KMS-11 (cell line): Measurements from ENCODE around the gene PGGHG.
"Not testable (repeated sequence)": the region's sequence is repeated elsewhere in the genome, so short reads cannot be mapped to it uniquely, and the experiment has no call there.

Experiments used
- H2AFZ ChIP-seq: fragments of 200-600 bp; sonication (generic); 2 replicates; pipeline ENCODE4 v1.6.1; 2016; ENCODE audit warnings: antibody characterized with exemption, mixed run types, low read depth
- H3K27ac ChIP-seq: fragments of 200-600 bp; sonication (generic); 2 replicates; pipeline ENCODE4 v1.6.1; 2016; ENCODE audit warnings: mild to moderate bottlenecking, mixed run types
- H3K27me3 ChIP-seq: fragments of 200-600 bp; sonication (generic); 2 replicates; pipeline ENCODE4 v1.6.1; 2017; ENCODE audit warnings: mild to moderate bottlenecking, low read depth, mixed run types, moderate library complexity; ENCODE audit not compliant: insufficient read depth
- H3K36me3 ChIP-seq: fragments of 200-600 bp; sonication (generic); 2 replicates; pipeline ENCODE4 v1.6.1; 2017; ENCODE audit warnings: mild to moderate bottlenecking, mixed run types; ENCODE audit not compliant: insufficient read depth
- H3K4me1 ChIP-seq: fragments of 200-600 bp; sonication (generic); 2 replicates; pipeline ENCODE4 v1.6.1; 2016; ENCODE audit warnings: mild to moderate bottlenecking, low read depth, mixed run types; ENCODE audit not compliant: poor library complexity, severe bottlenecking
- H3K4me2 ChIP-seq: fragments of 200-600 bp; sonication (generic); 2 replicates; pipeline ENCODE4 v1.7.0; 2016; ENCODE audit warnings: mild to moderate bottlenecking, mixed run types
- H3K4me3 ChIP-seq: fragments of 200-600 bp; sonication (generic); IDR thresholded peaks from 2 replicates; pipeline ENCODE4 v1.6.1; 2017; ENCODE audit warnings: low read depth, low read length, mixed read lengths; ENCODE audit not compliant: insufficient read depth
- H3K79me2 ChIP-seq: fragments of 200-600 bp; sonication (generic); 2 replicates; pipeline ENCODE4 v1.6.1; 2016; ENCODE audit warnings: low read depth, mixed run types; ENCODE audit not compliant: insufficient read depth
- H3K9ac ChIP-seq: fragments of 200-600 bp; sonication (generic); 2 replicates; pipeline ENCODE4 v1.6.1; 2016; ENCODE audit warnings: mild to moderate bottlenecking, mixed run types
- H4K20me1 ChIP-seq: fragments of 200-600 bp; sonication (generic); 2 replicates; pipeline ENCODE4 v1.6.1; 2016; ENCODE audit warnings: mild to moderate bottlenecking, mixed run types; ENCODE audit not compliant: insufficient read depth
- CTCF ChIP-seq: fragments of 200-600 bp; sonication (generic); conservative IDR thresholded peaks from 2 replicates; pipeline ENCODE4 v1.6.1; 2017; ENCODE audit warnings: low read depth, mild to moderate bottlenecking, antibody characterized with exemption, low read length, moderate library complexity, mixed read lengths

The PGGHG gene

GRCh38 chr11:326592-326841 is 37.6 kb downstream of the PGGHG start:
- Histone ChIP-seq H3K79me2 (no peaks in the 10 kb centered on the region), H2AFZ (no peak overlapping the region), H3K36me3 (no peaks in the 10 kb centered on the region), H3K9ac (no peak overlapping the region), H4K20me1 (no peaks in the 10 kb centered on the region), H3K4me2 (no peak overlapping the region), H3K4me3 (no peak overlapping the region), H3K27ac (no peak overlapping the region), H3K4me1 (peaks cover 32% of the 10 kb centered on the region), H3K27me3 (peaks cover 57% of the 10 kb centered on the region)
- TF ChIP-seq CTCF: no peak

DNA sequence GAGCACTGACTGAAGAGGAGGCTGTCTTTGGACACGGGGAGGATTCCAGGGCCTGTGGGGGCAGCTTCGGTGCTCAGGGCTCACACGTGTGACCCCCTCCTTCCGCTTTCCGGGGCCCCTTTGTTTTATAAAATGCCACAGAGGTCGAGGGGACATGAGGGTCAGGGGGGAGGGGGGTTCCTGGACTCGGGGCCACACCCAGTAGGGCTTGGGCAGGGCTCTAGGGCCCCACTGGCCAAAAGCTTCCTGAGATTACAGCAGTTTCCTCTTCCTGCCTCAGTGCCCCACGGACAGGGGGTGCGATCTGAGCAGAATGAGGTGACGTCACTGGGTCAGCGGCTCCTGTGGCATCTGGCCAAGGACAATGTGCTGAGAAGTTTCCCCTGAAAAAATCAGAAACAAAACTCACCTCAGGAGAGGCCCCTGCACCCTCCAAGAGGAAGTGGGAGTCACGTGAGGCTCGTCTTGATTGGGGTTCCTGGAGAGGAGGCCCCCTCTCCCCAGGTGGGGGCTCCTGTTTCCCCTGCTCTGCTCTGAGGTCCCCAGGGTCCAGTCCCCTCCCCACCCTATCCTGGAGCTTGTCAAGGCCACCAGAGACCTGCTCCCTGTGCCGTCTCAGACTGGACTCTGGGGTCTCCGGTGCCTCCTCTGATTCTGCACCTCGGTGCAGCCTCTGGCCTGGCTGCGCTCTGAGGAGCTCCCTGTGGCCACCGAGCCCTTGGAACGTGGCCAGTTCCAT is 38.1 kb downstream of the PGGHG start:
- no peak overlapping the region for H3K27ac ChIP-seq
- peaks cover 37% of the 10 kb centered on the region for H3K4me1 ChIP-seq
- no peaks in the 10 kb centered on the region for H3K79me2 ChIP-seq
- H4K20me1 ChIP-seq: no peaks in the 10 kb centered on the region
- no peak for TF ChIP-seq CTCF
- no peak overlapping the region for H3K4me3 ChIP-seq
- H2AFZ ChIP-seq: no peak overlapping the region; the same call in 1 of the 2 replicates
- H3K36me3 ChIP-seq: no peaks in the 10 kb centered on the region
- H3K4me2 ChIP-seq: peak overlapping the region; percentile 57; the same call in 1 of the 2 replicates
- no peak overlapping the region for H3K9ac ChIP-seq
- peaks cover 57% of the 10 kb centered on the region for H3K27me3 ChIP-seq

DNA sequence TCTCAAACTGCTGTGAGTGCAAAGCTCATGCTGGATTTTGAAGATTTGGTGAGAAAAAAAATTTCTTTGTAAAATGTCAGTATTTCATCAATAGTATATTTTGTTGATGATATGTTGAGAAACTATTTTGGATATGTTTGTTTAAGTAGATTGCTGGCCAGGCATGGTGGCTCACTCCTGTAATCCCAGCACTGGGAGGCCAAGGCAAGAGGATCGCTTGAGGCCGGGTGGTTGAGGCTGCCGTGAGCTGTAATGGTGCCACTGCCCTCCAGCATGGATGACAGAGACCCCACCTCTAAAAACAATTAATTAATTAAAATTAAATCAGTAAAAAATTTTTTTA is 38.6 kb downstream of the PGGHG start:
- Histone ChIP-seq H3K4me3 (no peak overlapping the region), H4K20me1 (no peaks in the 10 kb centered on the region), H3K4me1 (peaks cover 38% of the 10 kb centered on the region), H2AFZ (no peak overlapping the region), H3K4me2 (peak overlapping the region; percentile 57; the same call in 1 of the 2 replicates), H3K79me2 (no peaks in the 10 kb centered on the region), H3K27ac (no peak overlapping the region), H3K9ac (no peak overlapping the region), H3K36me3 (no peaks in the 10 kb centered on the region), H3K27me3 (peaks cover 59% of the 10 kb centered on the region)
- no peak for TF ChIP-seq CTCF

DNA sequence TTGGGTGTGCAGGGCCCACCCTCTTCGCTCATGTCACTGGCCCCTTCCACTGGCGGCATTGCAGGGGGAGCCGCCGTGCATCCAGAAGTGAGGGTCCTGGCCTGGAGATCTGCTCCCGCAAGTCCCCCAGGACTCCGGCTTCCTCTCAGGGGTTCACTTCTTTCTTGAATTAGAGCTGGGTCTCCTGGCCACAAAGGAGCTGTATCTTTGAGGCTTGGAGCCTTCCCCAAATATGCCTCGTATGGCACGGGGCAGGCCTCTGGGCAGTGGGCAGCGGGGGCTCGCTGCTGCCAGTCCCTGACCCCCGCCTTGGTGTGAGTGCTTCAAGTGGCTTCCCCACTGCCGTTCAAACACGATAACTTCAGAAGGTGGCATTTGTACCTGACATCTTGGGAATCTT is 39.1 kb downstream of the PGGHG start:
- H3K4me2 ChIP-seq: no peak overlapping the region

DNA sequence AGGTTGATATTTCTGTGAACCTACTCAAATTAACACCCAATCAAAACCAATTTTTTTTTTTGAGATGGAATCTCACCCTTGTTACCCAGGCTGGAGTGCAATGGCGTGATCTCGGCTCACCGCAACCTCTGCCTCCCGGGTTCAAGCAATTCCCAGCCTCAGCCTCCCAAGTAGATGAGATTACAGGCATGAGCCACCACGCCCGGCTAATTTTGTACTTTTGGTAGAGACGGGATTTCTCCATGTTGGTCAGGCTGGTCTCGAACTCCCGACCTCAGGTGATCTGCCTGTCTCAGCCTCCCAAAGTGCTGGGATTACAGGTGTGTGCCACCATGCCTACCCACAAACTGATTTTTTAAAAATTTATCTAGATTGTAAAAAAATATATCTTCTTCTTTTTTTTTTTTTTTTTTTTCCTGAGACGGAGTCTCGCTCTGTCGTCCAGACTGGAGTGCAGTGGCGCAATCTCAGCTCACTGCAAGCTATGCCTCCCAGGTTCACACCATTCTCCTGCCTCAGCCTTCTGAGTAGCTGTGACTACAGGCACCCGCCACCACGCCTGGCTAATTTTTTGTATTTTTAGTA is 39.7 kb downstream of the PGGHG start:
- H3K4me2 ChIP-seq: not testable (repeated sequence)

More for the DNA sequence above, 39.1 kb downstream of the PGGHG start:
- H2AFZ ChIP-seq: no peak overlapping the region
- no peak overlapping the region for H3K27ac ChIP-seq
- no peak overlapping the region for H3K4me3 ChIP-seq
- H3K4me1 ChIP-seq: peaks cover 38% of the 10 kb centered on the region
- H4K20me1 ChIP-seq: no peaks in the 10 kb centered on the region
- no peaks in the 10 kb centered on the region for H3K36me3 ChIP-seq
- no peak overlapping the region for H3K9ac ChIP-seq
- no peaks in the 10 kb centered on the region for H3K79me2 ChIP-seq
- no peak for TF ChIP-seq CTCF
- H3K27me3 ChIP-seq: peaks cover 64% of the 10 kb centered on the region

More for the DNA sequence above, 39.7 kb downstream of the PGGHG start:
- not testable (repeated sequence) for H3K36me3 ChIP-seq, H3K9ac ChIP-seq, H2AFZ ChIP-seq, H3K27ac ChIP-seq, H4K20me1 ChIP-seq, H3K79me2 ChIP-seq, H3K4me3 ChIP-seq
- Histone ChIP-seq H3K4me1 (peaks cover 38% of the 10 kb centered on the region), H3K27me3 (peaks cover 63% of the 10 kb centered on the region)
